Progenitor cell of endocrine pancreas (in vitro differentiated cells): ENCODE measurements around the gene HSD3B7. TPM values are rescaled to one million over a fixed set of nuclear protein-coding genes. Genes with fewer than 3 reads are reported as not detected.

Experiments used
- DNase-seq: peaks from one replicate; pipeline ENCODE4 v3.0.0; 2021; ENCODE audit warnings: low spot score; ENCODE audit not compliant: unreplicated experiment
- H3K27ac Mint-ChIP-seq: 2 replicates; pipeline ENCODE4 v1.8.0; 2021; ENCODE audit warnings: mild to moderate bottlenecking, moderate library complexity, mixed read lengths
- H3K27me3 Mint-ChIP-seq: 2 replicates; pipeline ENCODE4 v1.8.0; 2021; ENCODE audit warnings: mixed read lengths
- H3K36me3 Mint-ChIP-seq: 2 replicates; pipeline ENCODE4 v1.8.0; 2022; ENCODE audit warnings: mixed read lengths; ENCODE audit not compliant: insufficient read depth
- H3K4me1 Mint-ChIP-seq: 2 replicates; pipeline ENCODE4 v1.8.0; 2021; ENCODE audit warnings: low read depth, mixed read lengths
- H3K4me3 Mint-ChIP-seq: 2 replicates; pipeline ENCODE4 v1.8.0; 2021; ENCODE audit warnings: low read depth, mild to moderate bottlenecking, moderate library complexity, mixed read lengths
- H3K9me3 Mint-ChIP-seq: 2 replicates; pipeline ENCODE4 v1.8.0; 2021; ENCODE audit warnings: low read depth, mixed read lengths
- CTCF ChIP-seq: fragments of 200-600 bp; sonication (generic); IDR thresholded peaks from one replicate; pipeline ENCODE4 v1.5.0; 2021; ENCODE audit warnings: antibody characterized with exemption, mild to moderate bottlenecking; ENCODE audit not compliant: unreplicated experiment
- total RNA-seq: library from RNA; stranded (reverse); gene quantifications from 2 replicates; pipeline ENCODE4 v1.2.1, GENCODE V29; 2021

Gene HSD3B7
- total RNA-seq, 1 donor from 2014 or later, result 5.5 TPM

DNA sequence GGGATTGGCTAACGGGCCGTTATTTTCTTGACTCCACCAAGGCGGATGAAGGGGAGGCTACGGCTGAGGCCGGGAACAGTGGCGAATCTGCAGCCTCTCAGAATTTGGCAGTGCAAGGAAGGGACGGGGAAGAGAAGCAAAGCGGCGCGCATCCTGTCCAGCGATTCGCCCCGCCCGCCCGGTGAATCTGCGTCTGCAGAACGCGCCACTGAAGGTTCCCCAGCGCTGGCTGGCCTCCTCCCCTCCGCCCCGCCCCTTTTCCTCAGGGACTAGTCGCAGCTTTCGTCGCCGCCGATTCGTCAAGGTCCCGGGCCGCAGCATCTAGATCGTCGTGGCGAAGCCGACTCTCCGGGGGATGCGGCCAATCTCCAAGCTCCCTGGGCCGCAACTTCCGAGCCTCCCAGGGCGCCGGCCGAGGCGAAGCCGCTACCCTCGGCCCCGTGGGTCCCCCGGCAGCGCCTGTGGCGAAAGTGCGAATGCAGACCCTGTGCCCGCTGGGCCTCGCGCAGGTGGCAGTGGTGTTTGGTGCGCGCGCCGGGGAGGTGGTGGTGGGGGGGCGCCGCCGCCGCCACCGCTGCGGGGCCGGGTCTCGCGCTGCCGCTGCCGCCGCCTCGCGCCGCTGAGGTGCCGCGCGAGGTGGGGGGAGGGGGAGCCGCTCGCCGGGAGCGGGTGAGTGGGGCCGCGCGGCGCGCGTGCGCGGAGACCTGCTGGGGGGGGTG, 27.4 kb upstream of the HSD3B7 start, which contains the start of gene SETD1A:
SETD1A (plus strand) TSS at position 299 of the 719 bp plus-strand sequence. CDS start 978 bp downstream, outside the sequence.
- Mint-ChIP-seq H3K36me3 (peaks cover 12% of the 10 kb centered on the region), H3K27ac (peak within 1 kb of the TSS; percentile 100), H3K4me3 (peak within 1 kb of the TSS; percentile 95), H3K27me3 (no peaks in the 10 kb centered on the region), H3K9me3 (no peaks in the 10 kb centered on the region), H3K4me1 (peaks cover 9% of the 10 kb centered on the region)
- DNase-seq, result peak; percentile 91
- TF ChIP-seq CTCF, result no peak

DNA sequence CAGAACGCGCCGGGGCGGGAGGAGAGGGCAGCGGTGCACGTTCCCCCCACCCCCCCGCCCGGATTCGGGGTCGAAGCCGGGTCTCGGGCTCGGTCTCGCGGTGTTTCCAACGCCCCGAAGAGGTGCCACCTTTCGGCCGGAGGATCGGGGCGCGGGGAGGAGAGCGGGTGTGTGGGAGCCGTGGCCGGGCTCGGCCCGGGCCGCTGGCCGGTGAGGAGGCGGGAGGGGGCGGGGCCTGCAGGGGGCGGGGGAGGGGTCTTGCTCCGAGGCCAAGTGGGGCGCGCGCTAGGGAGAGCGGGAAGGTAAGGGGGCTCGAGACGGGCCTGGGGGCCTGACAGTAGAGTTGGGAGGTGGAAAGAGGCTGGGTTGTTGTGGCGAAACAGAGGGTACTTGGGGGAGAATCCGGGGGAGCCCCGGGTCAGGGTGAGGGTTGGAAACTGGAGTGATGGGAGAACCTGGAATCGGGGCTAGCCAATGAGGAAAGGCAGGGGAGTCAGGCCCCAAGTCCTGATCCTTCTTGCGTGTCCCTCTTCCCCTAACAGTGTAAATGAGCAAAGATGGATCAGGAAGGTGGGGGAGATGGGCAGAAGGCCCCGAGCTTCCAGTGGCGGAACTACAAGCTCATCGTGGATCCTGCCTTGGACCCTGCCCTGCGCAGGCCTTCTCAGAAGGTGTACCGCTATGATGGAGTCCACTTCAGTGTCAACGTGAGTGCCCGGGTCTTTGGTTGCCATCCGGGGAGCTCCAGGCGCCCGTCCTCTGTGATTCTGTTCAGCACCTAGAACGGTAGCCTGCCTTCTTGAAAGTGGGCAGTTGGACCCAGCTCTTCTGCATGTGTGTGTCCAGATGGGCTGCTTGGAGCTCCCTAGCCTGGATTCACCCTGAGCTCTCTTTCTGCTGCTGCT, 26.6 kb upstream of the HSD3B7 start:
- Mint-ChIP-seq H3K9me3 (no peaks in the 10 kb centered on the region), H3K36me3 (peaks cover 18% of the 10 kb centered on the region), H3K27me3 (no peaks in the 10 kb centered on the region), H3K4me3 (peak overlapping the region; percentile 89), H3K27ac (peak overlapping the region; percentile 96), H3K4me1 (peaks cover 9% of the 10 kb centered on the region)
- no peak for TF ChIP-seq CTCF
- DNase-seq, result peak; percentile 63

DNA sequence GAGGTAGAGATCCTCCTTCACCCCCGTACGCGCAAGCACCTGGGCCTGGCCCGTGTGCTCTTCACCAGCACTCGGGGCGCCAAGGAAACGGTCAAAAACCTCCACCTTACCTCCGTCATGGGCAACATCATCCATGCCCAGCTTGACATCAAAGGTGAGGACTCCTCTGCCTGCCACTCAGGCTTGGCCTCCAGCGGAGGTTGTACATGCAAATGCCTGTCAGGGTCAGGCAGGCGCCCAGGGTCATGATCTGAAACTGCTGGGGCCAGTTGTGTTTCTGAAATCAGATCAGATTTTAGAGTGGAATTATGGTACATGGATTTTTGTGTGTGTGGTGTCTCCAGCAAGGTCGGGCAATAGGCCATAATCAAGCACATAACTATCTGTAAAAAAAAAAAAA, 23.6 kb upstream of the HSD3B7 start:
- Mint-ChIP-seq H3K36me3 (peaks cover 26% of the 10 kb centered on the region), H3K4me3 (no peak overlapping the region), H3K9me3 (no peaks in the 10 kb centered on the region), H3K27me3 (no peaks in the 10 kb centered on the region), H3K4me1 (peaks cover 7% of the 10 kb centered on the region), H3K27ac (no peak overlapping the region)
- no peak for DNase-seq
- no peak for TF ChIP-seq CTCF

- peaks cover 37% of the 10 kb centered on the region for H3K36me3 Mint-ChIP-seq
- no peak for DNase-seq
- H3K4me1 Mint-ChIP-seq, result peaks cover 1% of the 10 kb centered on the region
- no peaks in the 10 kb centered on the region for H3K27me3 Mint-ChIP-seq
- H3K4me3 Mint-ChIP-seq, result no peak overlapping the region
- no peaks in the 10 kb centered on the region for H3K9me3 Mint-ChIP-seq
- no peak overlapping the region for H3K27ac Mint-ChIP-seq
- no peak for TF ChIP-seq CTCF
Measured at GRCh38 chr16:30963925-30964511, 21.0 kb upstream of the HSD3B7 start.
